MM.1S (cell line): ENCODE results near the gene PPM1M.
"Not testable (repeated sequence)": the region's sequence is repeated elsewhere in the genome, so short reads cannot be mapped to it uniquely, and the experiment has no call there.

Experiments used
- DNase-seq: peaks from one replicate; pipeline ENCODE4 v3.0.0-alpha.2; 2015
- H2AFZ ChIP-seq: fragments of 300-600 bp; sonication (generic); 2 replicates; pipeline ENCODE4 v1.6.0; 2016; ENCODE audit warnings: antibody characterized with exemption, low read length
- H3F3A ChIP-seq: fragments of 300-600 bp; sonication (generic); 2 replicates; pipeline ENCODE4 v1.6.1; 2016; ENCODE audit warnings: mild to moderate bottlenecking, antibody characterized with exemption, low read length, moderate library complexity, mixed read lengths; ENCODE audit not compliant: insufficient read depth
- H3K27ac ChIP-seq: fragments of 300-600 bp; sonication (generic); 2 replicates; pipeline ENCODE4 v1.5.1; 2016; ENCODE audit warnings: mild to moderate bottlenecking, low read length
- H3K27me3 ChIP-seq: fragments of 300-600 bp; sonication (generic); replicated peaks from 2 replicates; pipeline ENCODE4 v1.6.0; 2016; ENCODE audit warnings: low read length; ENCODE audit not compliant: insufficient read depth
- H3K36me3 ChIP-seq: fragments of 300-600 bp; sonication (generic); replicated peaks from 2 replicates; pipeline ENCODE4 v1.6.1; 2016; ENCODE audit warnings: mild to moderate bottlenecking, low read length, mixed read lengths; ENCODE audit not compliant: insufficient read depth
- H3K4me1 ChIP-seq: fragments of 300-600 bp; sonication (generic); 2 replicates; pipeline ENCODE4 v1.6.1; 2016; ENCODE audit warnings: low read length, mixed read lengths
- H3K4me2 ChIP-seq: fragments of 300-600 bp; sonication (generic); 2 replicates; pipeline ENCODE4 v1.6.0; 2016; ENCODE audit warnings: low read depth, low read length
- H3K4me3 ChIP-seq: fragments of 300-600 bp; sonication (generic); 2 replicates; pipeline ENCODE4 v1.5.1; 2016; ENCODE audit warnings: low read length, mixed read lengths
- H3K79me2 ChIP-seq: fragments of 300-600 bp; sonication (generic); 2 replicates; pipeline ENCODE4 v1.6.1; 2016; ENCODE audit warnings: mixed run types, low read length, mixed read lengths
- H3K9ac ChIP-seq: fragments of 300-600 bp; sonication (generic); 2 replicates; pipeline ENCODE4 v1.6.1; 2016; ENCODE audit warnings: low read length, mixed read lengths
- H3K9me2 ChIP-seq: fragments of 300-600 bp; sonication (generic); replicated peaks from 2 replicates; pipeline ENCODE4 v1.6.1; 2016; ENCODE audit warnings: mild to moderate bottlenecking, low read length, mixed read lengths; ENCODE audit not compliant: insufficient read depth
- H3K9me3 ChIP-seq: fragments of 300-600 bp; sonication (generic); replicated peaks from 2 replicates; pipeline ENCODE4 v1.6.1; 2016; ENCODE audit warnings: mild to moderate bottlenecking, low read length, mixed read lengths; ENCODE audit not compliant: insufficient read depth
- H4K20me1 ChIP-seq: fragments of 300-600 bp; sonication (generic); 2 replicates; pipeline ENCODE4 v1.6.1; 2016; ENCODE audit warnings: mild to moderate bottlenecking, low read length, moderate library complexity, mixed read lengths; ENCODE audit not compliant: insufficient read depth
- CTCF ChIP-seq: fragments of 300-600 bp; sonication (generic); IDR thresholded peaks from 2 replicates; pipeline ENCODE4 v1.5.1; 2016; ENCODE audit warnings: antibody characterized with exemption, low read length, mixed read lengths
- EZH2 ChIP-seq: fragments of 300-600 bp; sonication (generic); optimal IDR thresholded peaks from 2 replicates; pipeline ENCODE3; 2017; ENCODE audit warnings: low read depth, mild to moderate bottlenecking, antibody characterized with exemption, low read length, mixed read lengths
- EZH2phosphoT487 ChIP-seq: fragments of 300-600 bp; sonication (generic); IDR thresholded peaks from 2 replicates; pipeline ENCODE4 v1.6.1; 2018; ENCODE audit warnings: antibody characterized with exemption, low read length

PPM1M gene

GRCh38 chr3:52269776-52270175 is 24.2 kb downstream of the PPM1M start:
- H3F3A ChIP-seq: peaks cover 27% of the 10 kb centered on the region
- no peaks in the 10 kb centered on the region for H3K9me3 ChIP-seq
- H3K27me3 ChIP-seq: no peaks in the 10 kb centered on the region
- no peak overlapping the region for H3K9ac ChIP-seq
- H3K4me3 ChIP-seq: no peak overlapping the region
- peak; percentile 1 for DNase-seq
- H3K79me2 ChIP-seq: peaks cover 97% of the 10 kb centered on the region
- peaks cover 52% of the 10 kb centered on the region for H4K20me1 ChIP-seq
- peaks cover 38% of the 10 kb centered on the region for H3K4me1 ChIP-seq
- no peak overlapping the region for H3K4me2 ChIP-seq
- H3K9me2 ChIP-seq: no peaks in the 10 kb centered on the region
- H2AFZ ChIP-seq: no peak overlapping the region
- no peak overlapping the region for H3K27ac ChIP-seq
- TF ChIP-seq EZH2 (no peak), EZH2phosphoT487 (no peak), CTCF (no peak)
- peaks cover 27% of the 10 kb centered on the region for H3K36me3 ChIP-seq

- peaks cover 27% of the 10 kb centered on the region for H3K36me3 ChIP-seq
- no peaks in the 10 kb centered on the region for H3K9me3 ChIP-seq
- no peak overlapping the region for H3K4me3 ChIP-seq
- no peaks in the 10 kb centered on the region for H3K27me3 ChIP-seq
- H3K9me2 ChIP-seq: no peaks in the 10 kb centered on the region
- H3K4me1 ChIP-seq: peaks cover 38% of the 10 kb centered on the region
- peaks cover 97% of the 10 kb centered on the region for H3K79me2 ChIP-seq
- H4K20me1 ChIP-seq: peaks cover 55% of the 10 kb centered on the region
- H3K4me2 ChIP-seq: no peak overlapping the region
- H2AFZ ChIP-seq: no peak overlapping the region
- TF ChIP-seq CTCF (no peak), EZH2 (no peak), EZH2phosphoT487 (no peak)
- peaks cover 27% of the 10 kb centered on the region for H3F3A ChIP-seq
- H3K27ac ChIP-seq: no peak overlapping the region
- H3K9ac ChIP-seq: no peak overlapping the region
- DNase-seq: no peak
These were observed 24.7 kb downstream of the PPM1M start for GRCh38 chr3:52270252-52270754.

- Histone ChIP-seq H3K79me2 (peaks cover 100% of the 10 kb centered on the region), H4K20me1 (peaks cover 62% of the 10 kb centered on the region), H3K27ac (peak overlapping the region; percentile 42; the same call in 1 of the 2 replicates), H3K4me2 (peak overlapping the region; percentile 35), H3K4me1 (peaks cover 41% of the 10 kb centered on the region), H3K36me3 (peaks cover 14% of the 10 kb centered on the region), H3F3A (peaks cover 27% of the 10 kb centered on the region)
- H3K9me2 ChIP-seq, H3K9me3 ChIP-seq, H3K4me3 ChIP-seq, H3K27me3 ChIP-seq, DNase-seq, H3K9ac ChIP-seq, H2AFZ ChIP-seq: not testable (repeated sequence)
These were observed 26.6 kb downstream of the PPM1M start for GRCh38 chr3:52272172-52272571.

- Histone ChIP-seq H3K4me3 (no peak overlapping the region), H3K9me2 (no peaks in the 10 kb centered on the region), H3K4me1 (peaks cover 41% of the 10 kb centered on the region), H3F3A (peaks cover 27% of the 10 kb centered on the region), H3K27ac (peak overlapping the region; percentile 6; the same call in 1 of the 2 replicates), H4K20me1 (peaks cover 62% of the 10 kb centered on the region), H3K79me2 (peaks cover 100% of the 10 kb centered on the region), H3K36me3 (peaks cover 12% of the 10 kb centered on the region), H3K4me2 (peak overlapping the region; percentile 35; the same call in 1 of the 2 replicates), H2AFZ (no peak overlapping the region), H3K9me3 (no peaks in the 10 kb centered on the region), H3K9ac (no peak overlapping the region), H3K27me3 (no peaks in the 10 kb centered on the region)
- TF ChIP-seq CTCF (no peak), EZH2 (no peak), EZH2phosphoT487 (no peak)
- peak; percentile 5 for DNase-seq
These were observed 27.3 kb downstream of the PPM1M start for GRCh38 chr3:52272831-52273230.

GRCh38 chr3:52274781-52275180 is 29.2 kb downstream of the PPM1M start:
- not testable (repeated sequence) for H3K9ac ChIP-seq, H3K9me3 ChIP-seq, H3K4me2 ChIP-seq, DNase-seq, H3K27ac ChIP-seq, H3K27me3 ChIP-seq, H2AFZ ChIP-seq, H3K9me2 ChIP-seq, H3K36me3 ChIP-seq, H3K4me3 ChIP-seq
- H3K4me1 ChIP-seq: peaks cover 41% of the 10 kb centered on the region
- H3K79me2 ChIP-seq: peaks cover 87% of the 10 kb centered on the region
- H4K20me1 ChIP-seq: peaks cover 54% of the 10 kb centered on the region
- peaks cover 36% of the 10 kb centered on the region for H3F3A ChIP-seq
